Measurements from ENCODE around the gene CYTH2. TPM values are rescaled to one million over a fixed set of nuclear protein-coding genes. Genes with fewer than 3 reads are reported as not detected.

Gene CYTH2
- polyA plus RNA-seq, 1 donor from 2014 or later: 397 TPM

- Histone ChIP-seq H3K9me3 (ENCODE audit: low read length) (no peaks in the 10 kb centered on the region), H3K9ac (ENCODE audit: low read length) (no peak overlapping the region), H3F3A (ENCODE audit: insufficient read depth, low read length, poor library complexity, severe bottlenecking) (no peaks in the 10 kb centered on the region), H3K27me3 (ENCODE audit: insufficient read depth, low read depth, low read length) (no peaks in the 10 kb centered on the region), H4K20me1 (ENCODE audit: insufficient read depth) (no peaks in the 10 kb centered on the region), H3K4me2 (ENCODE audit: low read length) (no peak overlapping the region), H3K36me3 (ENCODE audit: insufficient read depth, low read length) (no peaks in the 10 kb centered on the region), H3K9me2 (ENCODE audit: insufficient read depth, low read length) (no peaks in the 10 kb centered on the region), H2AFZ (ENCODE audit: low read depth, low read length) (no peak overlapping the region), H3K79me2 (replicated peaks; ENCODE audit: insufficient read depth, low read length) (no peaks in the 10 kb centered on the region), H3K27ac (ENCODE audit: low read length) (no peak overlapping the region), H3K4me3 (ENCODE audit: low read length) (no peak overlapping the region)
- TF ChIP-seq CTCF (IDR thresholded peaks at IDR 0.05; ENCODE audit: poor library complexity, severe bottlenecking): peak; percentile 83
- TF ChIP-seq SMC3 (conservative IDR thresholded peaks at IDR 0.05; ENCODE audit: poor library complexity): peak; percentile 79
- TF ChIP-seq MXI1 (conservative IDR thresholded peaks at IDR 0.05; ENCODE audit: poor library complexity, severe bottlenecking): no peak
- TF ChIP-seq RAD21 (conservative IDR thresholded peaks at IDR 0.05): peak; percentile 64
- TF ChIP-seq EP300 (conservative IDR thresholded peaks at IDR 0.05; ENCODE audit: poor library complexity, severe bottlenecking): no peak
- TF ChIP-seq TAF1 (IDR thresholded peaks at IDR 0.05; ENCODE audit: low read depth): no peak
- no peak for TF ChIP-seq EZH2 (IDR thresholded peaks at IDR 0.05; ENCODE audit: borderline replicate concordance, insufficient read depth, low read length, poor library complexity, severe bottlenecking)
- TF ChIP-seq POLR2AphosphoS5 (IDR thresholded peaks at IDR 0.05): no peak
- TF ChIP-seq, protein P1, sequence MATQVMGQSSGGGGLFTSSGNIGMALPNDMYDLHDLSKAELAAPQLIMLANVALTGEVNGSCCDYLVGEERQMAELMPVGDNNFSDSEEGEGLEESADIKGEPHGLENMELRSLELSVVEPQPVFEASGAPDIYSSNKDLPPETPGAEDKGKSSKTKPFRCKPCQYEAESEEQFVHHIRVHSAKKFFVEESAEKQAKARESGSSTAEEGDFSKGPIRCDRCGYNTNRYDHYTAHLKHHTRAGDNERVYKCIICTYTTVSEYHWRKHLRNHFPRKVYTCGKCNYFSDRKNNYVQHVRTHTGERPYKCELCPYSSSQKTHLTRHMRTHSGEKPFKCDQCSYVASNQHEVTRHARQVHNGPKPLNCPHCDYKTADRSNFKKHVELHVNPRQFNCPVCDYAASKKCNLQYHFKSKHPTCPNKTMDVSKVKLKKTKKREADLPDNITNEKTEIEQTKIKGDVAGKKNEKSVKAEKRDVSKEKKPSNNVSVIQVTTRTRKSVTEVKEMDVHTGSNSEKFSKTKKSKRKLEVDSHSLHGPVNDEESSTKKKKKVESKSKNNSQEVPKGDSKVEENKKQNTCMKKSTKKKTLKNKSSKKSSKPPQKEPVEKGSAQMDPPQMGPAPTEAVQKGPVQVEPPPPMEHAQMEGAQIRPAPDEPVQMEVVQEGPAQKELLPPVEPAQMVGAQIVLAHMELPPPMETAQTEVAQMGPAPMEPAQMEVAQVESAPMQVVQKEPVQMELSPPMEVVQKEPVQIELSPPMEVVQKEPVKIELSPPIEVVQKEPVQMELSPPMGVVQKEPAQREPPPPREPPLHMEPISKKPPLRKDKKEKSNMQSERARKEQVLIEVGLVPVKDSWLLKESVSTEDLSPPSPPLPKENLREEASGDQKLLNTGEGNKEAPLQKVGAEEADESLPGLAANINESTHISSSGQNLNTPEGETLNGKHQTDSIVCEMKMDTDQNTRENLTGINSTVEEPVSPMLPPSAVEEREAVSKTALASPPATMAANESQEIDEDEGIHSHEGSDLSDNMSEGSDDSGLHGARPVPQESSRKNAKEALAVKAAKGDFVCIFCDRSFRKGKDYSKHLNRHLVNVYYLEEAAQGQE (IDR thresholded peaks at IDR 0.05; ENCODE audit: borderline replicate concordance): no peak
Observed at GRCh38 chr19:48489608-48490216, 20.5 kb downstream of the CYTH2 start.

GRCh38 chr19:48490981-48491792, 22.0 kb downstream of the CYTH2 start:
- Histone ChIP-seq H3K9me3 (ENCODE audit: low read length) (no peaks in the 10 kb centered on the region), H3K27me3 (ENCODE audit: insufficient read depth, low read depth, low read length) (no peaks in the 10 kb centered on the region), H3K9me2 (ENCODE audit: insufficient read depth, low read length) (no peaks in the 10 kb centered on the region), H3F3A (ENCODE audit: insufficient read depth, low read length, poor library complexity, severe bottlenecking) (no peaks in the 10 kb centered on the region), H3K4me3 (ENCODE audit: low read length) (no peak overlapping the region), H3K4me2 (ENCODE audit: low read length) (no peak overlapping the region), H2AFZ (ENCODE audit: low read depth, low read length) (no peak overlapping the region), H3K79me2 (replicated peaks; ENCODE audit: insufficient read depth, low read length) (no peaks in the 10 kb centered on the region), H4K20me1 (ENCODE audit: insufficient read depth) (no peaks in the 10 kb centered on the region), H3K27ac (ENCODE audit: low read length) (no peak overlapping the region), H3K9ac (ENCODE audit: low read length) (no peak overlapping the region), H3K36me3 (ENCODE audit: insufficient read depth, low read length) (no peaks in the 10 kb centered on the region)
- no peak for TF ChIP-seq CTCF (IDR thresholded peaks at IDR 0.05; ENCODE audit: poor library complexity, severe bottlenecking)
- no peak for TF ChIP-seq TAF1 (IDR thresholded peaks at IDR 0.05; ENCODE audit: low read depth)
- TF ChIP-seq EZH2 (IDR thresholded peaks at IDR 0.05; ENCODE audit: borderline replicate concordance, insufficient read depth, low read length, poor library complexity, severe bottlenecking): no peak
- no peak for TF ChIP-seq POLR2AphosphoS5 (IDR thresholded peaks at IDR 0.05)
- TF ChIP-seq, protein P1 (IDR thresholded peaks at IDR 0.05; ENCODE audit: borderline replicate concordance): no peak
- TF ChIP-seq SMC3 (conservative IDR thresholded peaks at IDR 0.05; ENCODE audit: poor library complexity): no peak
- TF ChIP-seq EP300 (conservative IDR thresholded peaks at IDR 0.05; ENCODE audit: poor library complexity, severe bottlenecking): no peak
- TF ChIP-seq RAD21 (conservative IDR thresholded peaks at IDR 0.05): no peak
- no peak for TF ChIP-seq MXI1 (conservative IDR thresholded peaks at IDR 0.05; ENCODE audit: poor library complexity, severe bottlenecking)
